Adrenal gland (tissue), 5 donors: ENCODE measurements around the gene TEKT5.

Experiments
- POLR2A ChIP-seq, 2 donors: fragments of 450-650 bp; IDR thresholded peaks; one replicate each; pipeline ENCODE4 v1.6.1; 2017; ENCODE audit warnings: antibody characterized with exemption in 2 of 2, mild to moderate bottlenecking in 2 of 2, moderate library complexity in 1 of 2
- TF ChIP-seq, protein P1 (sequence below), 6 experiments: fragments of 450-650 bp in 4 of 6; fragments of 200-600 bp in 2 of 6; sonication (generic) in 1 of 6; IDR thresholded peaks; 1 replicate in 5 of 6; 2 replicates in 1 of 6; pipeline versions ENCODE4 v1.5.1 to v1.8.0; 2016 to 2021; ENCODE audit warnings: antibody characterized with exemption in 6 of 6, mild to moderate bottlenecking in 2 of 6, moderate library complexity in 1 of 6
- donor health status: DM: no; HTN: no; CAD: no.

DNA sequence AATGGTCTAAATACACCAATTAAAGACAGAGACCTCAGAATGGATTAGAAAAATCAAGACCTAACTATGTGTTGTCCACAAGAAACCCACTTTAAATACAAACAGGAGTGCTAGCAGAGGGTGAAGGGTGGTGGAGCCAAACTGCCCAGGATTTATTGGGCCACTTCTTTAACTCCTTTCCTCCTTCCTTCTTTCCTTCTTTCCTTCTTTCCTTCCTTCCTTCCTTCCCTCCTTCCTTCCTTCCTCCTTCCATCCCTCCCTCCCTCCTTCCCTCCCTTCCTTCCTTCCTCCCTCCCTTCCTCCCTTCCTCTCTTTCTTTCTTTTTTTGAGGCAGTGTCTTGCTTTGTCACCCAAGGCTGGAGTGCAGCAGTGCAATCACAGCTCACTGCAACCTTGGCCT is 80.0 kb downstream of the TEKT5 start:
- TF ChIP-seq, protein P1, sequence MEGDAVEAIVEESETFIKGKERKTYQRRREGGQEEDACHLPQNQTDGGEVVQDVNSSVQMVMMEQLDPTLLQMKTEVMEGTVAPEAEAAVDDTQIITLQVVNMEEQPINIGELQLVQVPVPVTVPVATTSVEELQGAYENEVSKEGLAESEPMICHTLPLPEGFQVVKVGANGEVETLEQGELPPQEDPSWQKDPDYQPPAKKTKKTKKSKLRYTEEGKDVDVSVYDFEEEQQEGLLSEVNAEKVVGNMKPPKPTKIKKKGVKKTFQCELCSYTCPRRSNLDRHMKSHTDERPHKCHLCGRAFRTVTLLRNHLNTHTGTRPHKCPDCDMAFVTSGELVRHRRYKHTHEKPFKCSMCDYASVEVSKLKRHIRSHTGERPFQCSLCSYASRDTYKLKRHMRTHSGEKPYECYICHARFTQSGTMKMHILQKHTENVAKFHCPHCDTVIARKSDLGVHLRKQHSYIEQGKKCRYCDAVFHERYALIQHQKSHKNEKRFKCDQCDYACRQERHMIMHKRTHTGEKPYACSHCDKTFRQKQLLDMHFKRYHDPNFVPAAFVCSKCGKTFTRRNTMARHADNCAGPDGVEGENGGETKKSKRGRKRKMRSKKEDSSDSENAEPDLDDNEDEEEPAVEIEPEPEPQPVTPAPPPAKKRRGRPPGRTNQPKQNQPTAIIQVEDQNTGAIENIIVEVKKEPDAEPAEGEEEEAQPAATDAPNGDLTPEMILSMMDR (IDR thresholded peaks at IDR 0.05) = no peak
- TF ChIP-seq POLR2A (IDR thresholded peaks at IDR 0.05) = no peak
